Effector CD8-positive, alpha-beta T cell (primary cell): ENCODE measurements around the gene GPATCH8.
"Not testable (repeated sequence)": the region's sequence is repeated elsewhere in the genome, so short reads cannot be mapped to it uniquely, and the experiment has no call there.

Experiments
- DNase-seq: peaks from one replicate; lab custom pipeline; 2025; lab: John Stamatoyannopoulos, UW

The GPATCH8 gene

DNA sequence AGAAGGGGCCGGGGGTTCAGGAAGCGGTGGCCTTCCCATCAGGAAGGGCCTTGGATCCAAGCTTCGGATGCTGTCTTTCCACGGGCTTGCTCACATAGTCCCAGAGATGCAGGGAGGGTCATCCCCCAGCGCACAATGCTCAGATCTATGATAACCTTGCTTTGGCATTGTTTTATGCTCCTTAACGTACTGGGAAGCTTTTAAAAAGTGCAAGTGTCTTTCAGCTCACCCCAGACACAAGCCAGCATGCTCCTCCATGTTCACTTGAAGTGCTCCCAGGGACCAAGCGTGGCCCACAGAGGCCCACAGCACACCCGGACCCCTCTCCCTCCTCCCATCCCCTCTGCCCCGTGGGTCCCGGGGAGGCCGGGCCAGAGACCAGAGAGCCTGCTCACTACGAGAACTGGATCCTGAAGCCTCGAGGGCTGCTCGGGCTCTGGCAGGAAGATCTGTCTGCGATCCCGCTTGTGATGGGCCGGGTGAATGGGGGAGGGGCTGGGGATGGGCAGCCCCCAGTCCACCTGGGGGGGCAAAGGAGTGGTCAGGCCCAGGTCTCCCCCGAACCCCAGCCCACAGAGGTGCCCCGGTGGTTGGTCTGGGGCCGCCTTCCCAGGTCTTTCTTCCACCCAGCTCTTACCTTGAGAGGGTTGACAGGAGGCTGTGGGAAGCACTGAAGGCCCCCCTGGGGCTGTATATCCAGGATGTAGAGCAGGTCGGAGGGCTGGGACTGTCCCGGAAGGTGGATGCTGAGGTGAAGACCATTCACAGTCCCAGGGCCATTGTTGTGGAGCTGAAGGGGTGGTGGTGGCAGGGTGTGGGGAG is 127.8 kb downstream of the GPATCH8 start:
- no peak for DNase-seq

DNA sequence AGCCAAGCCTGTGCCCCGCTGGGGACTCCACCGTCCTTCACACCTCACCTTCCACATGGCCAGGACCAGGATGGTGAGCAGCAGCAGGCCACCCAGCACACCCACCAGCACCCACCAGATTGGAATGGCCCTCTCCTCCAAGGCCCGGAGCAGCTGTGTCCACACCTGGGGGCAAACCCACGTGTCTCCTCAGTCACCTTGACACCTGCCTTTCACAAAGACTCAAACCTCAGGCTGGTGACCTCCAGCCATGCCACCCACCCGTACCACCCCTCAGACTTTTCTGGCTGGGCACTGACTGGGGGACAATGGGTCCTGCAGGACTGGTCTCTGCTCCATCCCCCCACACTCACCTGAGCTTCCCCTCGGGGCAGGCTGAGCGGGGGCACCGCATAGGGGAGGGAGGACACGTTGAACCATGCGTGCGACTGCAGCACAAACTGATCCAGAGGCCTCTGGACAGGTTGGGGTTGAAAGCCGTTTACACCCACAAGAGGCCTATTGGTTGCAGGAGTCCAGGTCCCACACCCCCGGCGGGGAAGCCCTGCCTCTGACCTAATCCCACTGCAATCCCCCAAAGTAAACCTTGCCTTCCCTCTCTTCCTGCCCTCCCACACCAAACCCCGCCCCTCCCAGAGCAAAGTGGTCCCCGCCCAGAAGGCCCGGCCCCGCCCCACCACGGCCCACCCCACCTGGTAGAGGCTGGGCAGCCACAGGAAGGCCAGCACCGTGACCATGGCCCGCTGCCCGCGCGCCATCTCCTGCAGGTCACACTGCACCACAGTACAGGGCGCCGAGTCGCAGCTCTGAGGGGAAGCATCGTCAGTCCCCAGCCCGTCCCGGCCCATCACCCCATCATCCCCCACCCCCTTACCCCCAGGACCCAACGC is 128.7 kb downstream of the GPATCH8 start:
- DNase-seq: no peak

DNA sequence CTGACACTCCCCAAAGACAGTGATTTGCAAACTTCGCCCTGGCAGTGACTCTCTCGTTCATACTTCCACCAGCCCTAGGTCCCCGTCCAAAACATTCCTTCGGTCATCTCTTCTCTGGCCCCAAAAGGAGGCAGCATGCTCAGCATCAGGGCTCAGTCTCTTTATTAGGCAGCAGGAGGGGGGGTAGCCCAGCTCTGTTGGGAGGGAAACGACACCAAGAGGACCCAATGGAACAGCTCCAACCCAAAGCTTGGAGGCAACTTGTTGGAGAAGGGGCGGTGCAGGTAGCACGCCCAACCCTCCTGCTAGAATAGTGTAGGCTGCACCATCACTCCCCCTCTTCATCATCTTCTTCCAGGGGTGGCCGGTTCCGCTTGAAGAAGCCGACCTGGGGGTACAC is 131.2 kb downstream of the GPATCH8 start:
- DNase-seq: no peak

DNA sequence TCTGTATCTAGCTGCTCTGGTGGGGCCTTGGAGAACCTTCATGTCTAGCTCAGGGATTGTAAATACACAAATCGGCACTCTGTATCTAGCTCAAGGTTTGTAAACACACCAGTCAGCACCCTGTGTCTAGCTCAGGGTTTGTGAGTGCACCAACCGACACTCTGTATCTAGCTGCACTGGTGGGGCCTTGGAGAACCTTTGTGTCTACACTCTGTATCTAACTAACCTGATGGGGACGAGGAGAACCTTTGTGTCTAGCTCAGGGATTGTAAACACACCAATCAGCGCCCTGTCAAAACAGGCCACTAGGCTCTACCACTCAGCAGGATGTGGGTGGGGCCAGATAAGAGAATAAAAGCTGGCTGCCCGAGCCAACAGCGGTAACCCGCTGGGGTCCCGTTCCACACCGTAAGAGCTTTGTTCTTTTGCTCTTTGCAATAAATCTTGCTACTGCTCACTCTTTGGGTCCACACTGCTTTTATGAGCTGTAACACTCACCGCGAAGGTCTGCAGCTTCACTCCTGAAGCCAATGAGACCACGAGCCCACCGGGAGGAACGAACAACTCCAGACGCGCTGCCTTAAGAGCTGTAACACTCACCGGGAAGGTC is 133.7 kb downstream of the GPATCH8 start:
- not testable (repeated sequence) for DNase-seq

DNA sequence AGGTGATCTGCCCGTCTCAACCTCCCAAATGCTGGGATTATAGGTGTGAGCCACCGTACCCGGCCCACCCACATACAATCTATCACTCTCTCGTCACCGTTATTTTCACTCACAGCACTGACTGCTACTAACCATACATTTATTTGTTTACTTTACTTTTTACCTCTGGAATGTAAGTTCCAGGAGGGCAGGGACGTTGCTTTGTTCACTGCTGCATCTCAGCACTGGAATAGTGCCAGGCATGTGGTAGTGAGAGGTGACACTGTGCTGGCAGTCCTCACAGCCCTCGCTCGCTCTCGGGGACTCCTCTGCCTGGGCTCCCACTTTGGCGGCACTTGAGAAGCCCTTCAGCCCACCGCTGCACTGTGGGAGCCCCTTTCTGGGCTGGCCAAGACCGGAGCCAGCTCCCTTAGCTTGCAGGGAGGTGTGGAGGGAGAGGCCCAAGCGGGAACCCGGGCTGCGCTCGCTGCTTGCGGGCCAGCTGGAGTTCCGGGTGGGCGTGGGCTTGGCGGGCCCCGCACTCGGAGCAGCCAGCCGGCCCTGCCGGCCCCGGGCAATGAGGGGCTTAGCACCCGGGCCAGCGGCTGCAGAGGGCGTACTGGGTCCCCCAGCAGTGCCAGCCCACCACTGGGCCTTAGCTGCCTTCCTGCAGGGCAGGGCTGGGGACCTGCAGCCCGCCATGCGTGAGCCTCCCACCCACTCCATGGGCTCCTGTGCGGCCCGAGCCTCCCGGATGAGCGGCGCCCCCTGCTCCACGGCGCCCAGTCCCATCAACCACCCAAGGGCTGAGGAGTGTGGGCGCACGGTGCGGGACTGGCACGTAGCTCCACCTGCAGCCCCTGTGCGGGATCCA is 134.6 kb downstream of the GPATCH8 start:
- DNase-seq: not testable (repeated sequence)

DNA sequence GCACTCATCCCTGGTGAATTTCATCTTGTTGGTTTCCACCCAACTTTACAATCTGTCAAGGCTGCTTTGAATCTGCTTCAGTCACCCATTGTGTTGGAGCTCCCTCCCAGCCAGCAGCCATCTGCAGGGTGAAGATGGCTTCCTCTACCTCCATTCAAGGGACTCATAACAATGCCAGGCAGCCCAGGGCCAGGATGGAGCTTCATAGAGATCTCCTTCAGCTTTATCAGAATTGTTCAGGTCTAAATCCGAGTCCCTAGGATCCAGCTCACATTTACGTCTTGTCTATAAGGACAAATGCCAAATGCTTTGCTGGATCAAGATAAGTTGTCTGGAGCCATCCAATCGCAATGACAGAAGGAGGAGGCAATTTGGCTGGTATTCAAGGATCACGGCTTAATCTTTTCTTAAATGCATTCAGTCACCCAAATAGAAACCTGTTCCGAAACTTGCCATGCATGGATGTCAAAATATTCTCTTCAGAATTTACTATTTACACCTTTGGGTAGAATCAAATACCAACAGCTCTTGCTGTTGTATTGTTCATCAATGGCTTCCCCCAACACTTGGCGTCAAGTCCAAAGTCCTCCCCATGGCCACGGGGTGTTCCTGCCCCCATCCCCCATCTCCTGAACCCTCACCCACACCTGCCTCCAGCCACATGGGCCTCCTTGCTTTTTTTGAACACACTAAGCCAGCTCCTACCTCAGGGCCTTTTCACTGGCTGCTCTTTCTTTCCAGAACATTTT is 135.8 kb downstream of the GPATCH8 start:
- no peak for DNase-seq

DNA sequence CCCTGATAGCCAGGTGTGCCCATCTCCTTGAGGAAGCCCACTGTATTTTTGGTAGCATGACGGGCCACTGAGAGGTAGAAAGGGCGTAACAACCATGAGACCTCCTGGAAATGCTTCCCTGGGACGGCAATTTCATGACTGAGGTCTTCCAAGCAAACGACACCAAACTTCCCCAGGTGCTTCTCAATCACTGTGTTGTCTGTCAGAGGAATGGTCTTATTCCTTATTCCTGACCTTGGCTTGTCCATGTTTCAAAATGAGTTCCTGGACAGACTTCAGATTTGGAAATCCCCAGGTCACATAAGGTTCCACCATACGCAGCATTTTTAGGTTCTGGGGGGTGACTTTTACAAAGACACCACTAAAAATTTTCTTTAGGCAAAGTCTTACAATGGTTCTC is 138.2 kb downstream of the GPATCH8 start:
- not testable (repeated sequence) for DNase-seq

DNA sequence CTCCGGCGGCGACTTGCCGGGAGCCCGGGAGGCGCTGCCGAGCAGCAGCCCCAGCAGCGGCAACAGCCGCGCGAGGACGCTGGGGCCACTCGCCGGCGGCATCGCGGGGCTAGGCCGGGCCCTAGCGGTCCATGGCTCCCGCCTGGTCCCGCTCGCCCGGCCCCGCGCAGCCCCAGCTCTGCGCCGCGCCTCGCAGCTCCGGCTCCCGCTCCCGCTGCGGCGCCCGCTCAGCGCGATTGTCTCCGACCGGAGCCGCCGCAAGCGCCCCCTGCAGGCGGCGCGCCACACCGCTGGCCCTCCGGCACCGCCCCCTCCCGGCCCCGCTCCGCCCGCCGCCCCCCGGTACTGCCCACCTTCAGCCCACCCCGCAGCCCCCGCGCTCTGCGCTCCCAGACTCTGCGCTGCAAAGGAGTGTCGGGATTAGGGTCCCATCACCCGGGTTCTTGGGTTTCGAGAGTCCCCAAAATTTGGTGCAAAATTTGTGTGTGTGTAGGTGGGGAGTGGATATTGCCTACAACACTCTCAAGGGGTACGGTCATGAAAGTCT is 139.5 kb downstream of the GPATCH8 start, which contains the start of gene FAM171A2:
Gene FAM171A2, minus strand, starts transcription at position 241 of the 547 bp plus-strand sequence. Its CDS starts 139 bp downstream, at position 102.
- DNase-seq: peak; percentile 59

DNA sequence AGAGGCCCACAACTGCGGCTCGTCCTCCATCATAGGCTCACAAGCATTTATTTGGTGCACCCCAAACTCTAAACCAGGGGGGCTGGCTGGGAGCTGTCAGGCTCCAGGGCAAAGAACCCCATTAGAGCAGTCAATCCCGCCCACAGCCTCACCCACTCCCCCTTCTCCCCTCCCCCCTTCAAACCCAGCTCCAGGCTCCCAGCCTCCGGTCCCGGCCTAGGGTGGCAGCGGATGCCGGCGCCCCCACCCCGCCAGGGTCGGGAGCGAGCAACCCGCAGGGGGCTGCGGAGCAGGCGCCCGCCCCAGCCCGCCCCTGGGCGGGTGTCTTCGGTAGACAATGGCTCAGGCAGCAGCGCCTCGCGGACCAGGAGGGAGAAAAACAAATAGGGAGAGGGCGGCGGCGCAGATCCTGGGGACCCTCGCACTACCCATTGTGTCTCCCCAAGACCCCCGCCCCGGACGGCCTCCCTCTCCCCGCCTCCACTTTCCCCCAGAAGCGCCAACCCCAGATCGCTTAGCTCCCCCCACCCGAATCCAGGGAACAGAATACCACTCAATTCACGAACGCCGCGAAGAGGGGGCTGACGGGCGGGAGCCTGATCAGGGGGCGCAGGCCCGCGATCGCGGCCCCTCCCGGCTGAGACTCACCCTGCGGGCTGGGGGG is 140.1 kb downstream of the GPATCH8 start:
- no peak for DNase-seq

DNA sequence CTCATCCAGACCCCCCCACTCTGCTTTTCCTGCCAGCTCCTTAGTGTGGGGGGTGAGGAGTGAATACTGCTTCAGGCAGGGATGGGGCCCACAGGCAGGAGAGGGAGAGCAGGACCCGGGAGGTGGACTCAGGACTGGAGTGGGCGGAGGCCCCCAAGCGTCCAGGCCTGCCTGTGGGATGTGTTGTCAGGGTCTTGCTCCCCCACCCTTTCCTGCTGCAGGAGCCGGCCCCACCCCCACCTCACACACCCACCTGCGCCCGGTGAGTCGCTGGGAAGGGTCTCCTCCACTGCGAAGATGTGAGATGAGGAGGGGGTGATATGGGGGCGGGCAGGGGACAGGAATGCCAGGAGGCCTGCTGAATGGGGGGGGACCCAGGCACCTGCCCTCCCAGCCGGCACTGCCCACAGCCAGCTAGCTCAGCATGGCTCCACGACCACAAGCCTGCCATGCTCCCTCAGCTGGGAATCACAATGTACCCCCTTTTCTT is 140.7 kb downstream of the GPATCH8 start:
- no peak for DNase-seq

DNA sequence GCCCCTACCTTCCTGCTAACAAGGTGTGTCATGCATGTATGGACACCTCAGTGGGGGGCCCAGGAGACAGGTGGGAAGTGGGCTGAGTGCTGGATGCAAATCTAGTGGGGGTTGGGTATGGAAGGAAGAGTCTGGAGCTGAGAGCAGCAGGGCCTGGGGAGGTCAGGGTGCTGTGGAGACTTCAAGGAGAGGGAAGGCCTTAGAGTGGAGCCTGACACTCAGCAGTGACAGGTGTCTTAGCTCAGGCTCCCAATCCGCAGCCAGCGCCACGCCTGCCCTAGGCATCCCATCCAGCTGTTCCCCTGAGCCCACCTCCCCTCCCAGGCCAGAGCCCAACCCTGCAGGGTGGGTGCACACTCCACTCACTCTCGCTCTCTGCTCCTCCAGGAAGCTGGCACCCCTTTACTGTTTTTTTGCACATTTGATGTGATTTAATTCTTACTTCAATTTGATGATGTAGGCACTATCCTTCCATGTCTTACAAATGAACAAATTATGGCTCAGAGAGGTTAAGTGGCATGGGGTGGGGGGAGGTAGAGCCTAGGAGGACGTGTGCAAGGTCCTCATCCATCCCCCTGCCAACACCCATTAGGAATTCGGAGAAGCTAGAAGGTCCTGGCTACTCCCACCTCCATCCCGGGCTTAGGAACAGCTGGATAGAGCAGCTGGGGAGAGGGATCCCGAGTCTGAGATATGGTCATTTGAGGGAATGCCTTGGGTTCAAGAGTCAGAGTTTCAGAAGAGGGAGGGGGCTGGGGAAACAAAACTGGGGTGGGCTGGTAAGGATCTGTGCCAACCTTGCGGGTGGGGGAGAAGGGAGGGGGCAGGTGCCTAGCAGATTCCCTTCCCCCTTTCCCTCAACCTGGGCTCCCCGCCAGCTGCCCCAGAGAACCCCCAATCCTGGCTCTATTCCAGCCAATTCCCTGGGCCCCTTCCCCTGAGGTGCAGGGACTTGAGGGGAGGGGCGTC is 141.6 kb downstream of the GPATCH8 start:
- no peak for DNase-seq

DNA sequence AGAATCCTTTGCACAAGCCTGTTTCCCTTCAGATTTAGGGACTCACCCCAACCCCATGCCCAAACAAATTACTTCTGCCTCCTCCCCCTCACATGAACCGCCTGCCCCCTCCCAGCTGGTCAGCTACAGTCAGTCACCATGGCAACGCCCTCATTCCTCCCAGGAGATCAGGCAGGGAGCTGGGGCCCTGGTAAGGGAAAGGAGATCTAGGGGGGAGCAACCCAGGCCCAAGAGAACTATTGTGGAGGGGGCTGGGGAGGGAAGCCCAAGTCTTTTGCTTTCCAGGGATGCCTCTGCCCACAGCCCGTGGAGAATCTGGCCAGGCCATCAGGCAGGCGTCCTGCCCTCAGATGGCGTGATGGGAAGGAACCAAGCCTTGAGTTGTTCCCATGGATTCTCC is 142.4 kb downstream of the GPATCH8 start:
- no peak for DNase-seq

DNA sequence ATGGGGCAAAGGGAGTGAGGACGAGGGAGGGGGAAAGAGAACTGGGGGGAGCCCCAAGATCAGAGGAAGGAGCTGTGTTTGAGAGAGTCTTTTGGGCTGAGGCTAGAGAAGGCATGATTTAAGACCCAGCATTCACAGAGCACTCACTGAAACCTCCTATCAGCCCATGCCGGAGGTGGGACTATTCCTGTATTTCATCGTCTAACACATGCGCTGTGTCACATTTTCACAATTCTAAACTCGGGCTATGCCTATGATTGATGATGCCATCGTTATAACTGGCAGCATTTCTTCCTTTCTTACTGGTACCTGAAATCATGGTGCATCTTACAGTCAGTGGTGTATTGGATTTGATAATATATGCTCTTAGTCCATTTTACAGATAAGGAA is 143.1 kb downstream of the GPATCH8 start:
- DNase-seq: no peak

DNA sequence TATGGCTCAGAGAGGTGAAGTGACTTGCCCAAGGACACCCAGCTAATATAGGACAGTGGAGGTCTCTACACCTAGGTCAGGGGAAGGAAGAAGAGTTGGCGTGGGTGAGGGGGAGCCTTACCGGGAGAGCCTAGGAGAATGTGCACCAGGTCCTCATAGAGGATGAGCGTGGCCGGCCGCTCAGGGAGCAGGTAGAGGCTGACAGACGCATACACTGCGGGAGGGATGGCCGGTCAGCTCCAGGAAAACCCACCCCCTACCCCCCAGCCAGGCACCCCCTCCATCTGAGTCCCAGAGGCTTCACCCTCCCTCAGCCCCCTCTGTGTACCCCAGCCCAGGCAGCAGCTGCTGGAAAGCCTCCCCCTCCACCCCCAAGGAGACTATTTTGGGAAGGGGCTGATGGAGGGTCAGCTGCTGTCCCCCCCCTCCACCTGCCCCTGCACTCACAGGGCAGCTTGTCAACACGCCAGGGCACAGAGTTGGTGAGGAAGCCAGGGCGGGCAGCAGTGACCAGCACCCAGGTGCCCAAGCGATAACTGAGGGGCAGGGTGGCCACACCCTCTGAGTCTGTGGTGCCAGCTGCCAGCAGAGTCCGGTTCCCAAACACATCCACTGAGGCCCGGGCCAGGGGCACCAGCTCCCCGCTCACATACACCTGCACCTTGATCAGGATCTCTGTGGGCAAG is 143.6 kb downstream of the GPATCH8 start:
- DNase-seq: no peak

DNA sequence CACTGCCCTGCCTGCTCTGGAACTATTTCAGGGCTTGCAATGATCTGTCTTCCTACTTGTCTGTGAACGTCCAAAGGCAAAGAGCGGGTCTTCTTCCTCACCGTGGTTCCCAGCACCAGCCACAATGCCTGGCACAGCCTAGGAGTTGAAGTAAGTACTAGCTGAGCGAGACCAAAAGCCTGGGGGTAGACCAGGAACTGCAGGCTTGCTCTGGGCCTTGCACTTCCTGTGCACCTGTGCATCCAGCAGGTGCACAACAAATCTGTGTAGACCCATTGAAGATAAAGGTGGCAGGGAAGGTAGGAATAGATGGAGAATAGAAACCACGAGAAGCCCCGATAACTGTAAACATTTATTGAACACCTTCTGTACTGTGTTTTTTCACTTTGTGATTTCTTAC is 144.2 kb downstream of the GPATCH8 start:
- DNase-seq: no peak

DNA sequence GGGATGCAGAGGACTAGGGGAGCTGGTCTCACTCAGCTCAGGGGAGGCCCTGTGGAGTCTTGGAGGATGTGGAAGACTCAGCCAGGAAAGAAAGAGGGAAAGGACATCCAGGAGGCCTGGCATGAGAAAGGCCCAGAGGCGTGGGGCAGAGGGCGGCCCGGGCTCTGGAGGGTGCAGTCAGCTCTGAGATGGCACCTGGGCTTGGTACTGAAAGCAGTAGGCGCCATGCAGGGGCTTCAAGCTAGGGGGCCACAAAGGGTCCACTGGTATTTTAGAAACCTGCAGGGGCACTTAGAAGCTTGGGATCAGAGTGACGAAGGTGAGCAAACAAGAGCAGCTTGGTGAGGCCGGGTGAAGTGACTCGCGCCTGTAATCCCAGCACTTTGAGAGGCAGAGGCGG is 145.1 kb downstream of the GPATCH8 start:
- DNase-seq: no peak

DNA sequence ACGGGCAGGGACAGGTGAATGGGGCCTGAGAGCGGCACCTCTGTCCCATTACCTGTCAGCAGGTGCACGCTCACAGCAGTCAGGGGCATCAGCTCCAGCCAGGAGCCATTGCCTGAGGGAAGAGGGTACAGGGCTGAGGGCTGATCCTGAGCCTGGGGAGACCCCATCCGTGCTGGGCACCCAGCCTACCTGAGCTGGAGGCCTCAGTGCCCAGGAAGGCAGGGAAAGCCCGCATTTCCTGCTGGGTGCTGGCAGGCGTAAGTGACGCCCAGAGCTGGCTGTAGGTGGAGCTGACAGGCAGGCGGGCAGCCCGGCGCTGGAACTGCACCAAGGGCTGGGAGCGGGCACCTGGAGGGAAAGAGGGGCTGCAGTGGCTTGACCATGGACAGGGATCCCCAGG is 147.0 kb downstream of the GPATCH8 start:
- DNase-seq: no peak

DNA sequence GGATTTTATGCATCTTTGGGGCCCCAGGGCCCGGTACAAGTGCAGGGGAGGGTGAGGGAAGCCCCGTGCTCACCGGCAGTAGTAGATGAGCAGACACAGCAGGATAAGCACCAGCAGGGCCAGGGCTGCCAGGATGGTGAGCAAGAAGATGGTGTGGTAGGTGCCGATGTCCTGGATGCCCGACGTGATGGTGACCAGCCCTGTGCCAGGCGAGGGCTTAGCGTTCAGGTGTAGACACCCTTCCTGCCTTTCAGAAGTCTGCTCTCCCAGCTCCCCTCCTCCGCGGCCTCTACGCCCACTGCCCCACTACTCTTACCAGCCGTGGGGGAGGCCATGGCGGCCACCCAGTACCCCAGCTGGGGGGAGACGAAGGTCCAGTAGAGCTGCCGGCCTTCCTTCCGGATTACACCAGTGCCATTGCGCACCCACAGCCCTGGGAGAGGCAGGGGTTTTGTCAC is 147.5 kb downstream of the GPATCH8 start:
- DNase-seq: no peak
